Measurements from ENCODE around the gene PLSCR1. TPM values are rescaled to one million over a fixed set of nuclear protein-coding genes. Genes with fewer than 3 reads are reported as not detected.
A peak's percentile ranks its signal among the peaks of the same experiment; 100 is the strongest.

The PLSCR1 gene
- total RNA-seq, 2 experiments from 2014 or later, result 85.2 to 86.5 TPM

- no peak overlapping the region for H3K27ac Mint-ChIP-seq
- no peaks in the 10 kb centered on the region for H3K36me3 Mint-ChIP-seq
- H3K9me3 Mint-ChIP-seq, result no peaks in the 10 kb centered on the region
- H3K4me1 Mint-ChIP-seq, result peaks cover under 1% of the 10 kb centered on the region
- peaks cover 3% of the 10 kb centered on the region for H3K27me3 Mint-ChIP-seq
- no peak overlapping the region for H3K4me3 Mint-ChIP-seq
- DNase-seq, result no peak
These were observed 15.0 kb upstream of the PLSCR1 start for GRCh38 chr3:146559388-146559787.

- Mint-ChIP-seq H3K27ac (no peak overlapping the region), H3K36me3 (no peaks in the 10 kb centered on the region), H3K9me3 (no peaks in the 10 kb centered on the region), H3K4me3 (no peak overlapping the region), H3K4me1 (peaks cover 5% of the 10 kb centered on the region), H3K27me3 (peaks cover 3% of the 10 kb centered on the region)
- no peak for DNase-seq
These were observed 14.4 kb upstream of the PLSCR1 start for GRCh38 chr3:146558781-146559180.

- Mint-ChIP-seq H3K4me3 (no peak overlapping the region), H3K27me3 (peaks cover 4% of the 10 kb centered on the region), H3K4me1 (peaks cover 7% of the 10 kb centered on the region), H3K9me3 (no peaks in the 10 kb centered on the region), H3K36me3 (no peaks in the 10 kb centered on the region), H3K27ac (no peak overlapping the region)
- DNase-seq, result no peak
These were observed 13.3 kb upstream of the PLSCR1 start for GRCh38 chr3:146557745-146558144.

GRCh38 chr3:146555311-146555710, 10.9 kb upstream of the PLSCR1 start:
- Mint-ChIP-seq H3K9me3 (no peaks in the 10 kb centered on the region), H3K27me3 (peaks cover 7% of the 10 kb centered on the region), H3K36me3 (no peaks in the 10 kb centered on the region), H3K4me3 (no peak overlapping the region), H3K27ac (no peak overlapping the region), H3K4me1 (peaks cover 19% of the 10 kb centered on the region)
- DNase-seq, result no peak

- H3K27ac Mint-ChIP-seq, result no peak overlapping the region
These were observed 9.8 kb upstream of the PLSCR1 start for GRCh38 chr3:146554151-146554760.

GRCh38 chr3:146550743-146551510, 6.5 kb upstream of the PLSCR1 start:
- DNase-seq, result peak; percentile 9
- H3K36me3 Mint-ChIP-seq, result no peaks in the 10 kb centered on the region
- H3K27me3 Mint-ChIP-seq, result peaks cover 4% of the 10 kb centered on the region
- peak overlapping the region; percentile 22 for H3K27ac Mint-ChIP-seq
- H3K4me3 Mint-ChIP-seq, result no peak overlapping the region
- no peaks in the 10 kb centered on the region for H3K9me3 Mint-ChIP-seq
- H3K4me1 Mint-ChIP-seq, result peaks cover 45% of the 10 kb centered on the region

More at GRCh38 chr3:146554151-146554760, 9.8 kb upstream of the PLSCR1 start:
- Mint-ChIP-seq H3K36me3 (no peaks in the 10 kb centered on the region), H3K27me3 (peaks cover 7% of the 10 kb centered on the region), H3K4me3 (no peak overlapping the region), H3K4me1 (peaks cover 25% of the 10 kb centered on the region), H3K9me3 (no peaks in the 10 kb centered on the region)
- no peak for DNase-seq

GRCh38 chr3:146550070-146550615, 5.7 kb upstream of the PLSCR1 start:
- Mint-ChIP-seq H3K4me3 (no peak overlapping the region), H3K36me3 (no peaks in the 10 kb centered on the region), H3K9me3 (no peaks in the 10 kb centered on the region), H3K4me1 (peaks cover 47% of the 10 kb centered on the region), H3K27ac (peak overlapping the region; percentile 27), H3K27me3 (peaks cover 4% of the 10 kb centered on the region)
- no peak for DNase-seq

GRCh38 chr3:146547235-146547835, 2.9 kb upstream of the PLSCR1 start:
- H3K4me1 Mint-ChIP-seq, result peaks cover 47% of the 10 kb centered on the region
- H3K27me3 Mint-ChIP-seq, result no peaks in the 10 kb centered on the region
- no peaks in the 10 kb centered on the region for H3K9me3 Mint-ChIP-seq
- no peak for DNase-seq
- H3K4me3 Mint-ChIP-seq, result no peak overlapping the region
- peak overlapping the region; percentile 50 for H3K27ac Mint-ChIP-seq
- H3K36me3 Mint-ChIP-seq, result peaks cover 10% of the 10 kb centered on the region

- peaks cover 17% of the 10 kb centered on the region for H3K36me3 Mint-ChIP-seq
- no peaks in the 10 kb centered on the region for H3K9me3 Mint-ChIP-seq
- no peak for DNase-seq
- no peaks in the 10 kb centered on the region for H3K27me3 Mint-ChIP-seq
- H3K4me3 Mint-ChIP-seq, result no peak overlapping the region
- H3K4me1 Mint-ChIP-seq, result peaks cover 53% of the 10 kb centered on the region
- peak overlapping the region; percentile 50 for H3K27ac Mint-ChIP-seq
These were observed 2.1 kb upstream of the PLSCR1 start for GRCh38 chr3:146546366-146546965.

GRCh38 chr3:146544929-146545528, 622 bp upstream of the PLSCR1 start:
- Mint-ChIP-seq H3K4me3 (peak overlapping the region; percentile 89), H3K27ac (peak overlapping the region; percentile 93), H3K36me3 (peaks cover 30% of the 10 kb centered on the region), H3K9me3 (no peaks in the 10 kb centered on the region), H3K27me3 (no peaks in the 10 kb centered on the region), H3K4me1 (peaks cover 55% of the 10 kb centered on the region)
- DNase-seq, result no peak

GRCh38 chr3:146543461-146544001, 876 bp downstream of the PLSCR1 start:
- DNase-seq, result no peak
- Mint-ChIP-seq H3K4me3 (peak overlapping the region; percentile 89), H3K36me3 (peaks cover 38% of the 10 kb centered on the region), H3K27ac (peak overlapping the region; percentile 93), H3K4me1 (peaks cover 60% of the 10 kb centered on the region), H3K27me3 (no peaks in the 10 kb centered on the region), H3K9me3 (no peaks in the 10 kb centered on the region)

GRCh38 chr3:146542978-146543377, 1.4 kb downstream of the PLSCR1 start:
- DNase-seq, result no peak
- H3K4me3 Mint-ChIP-seq, result peak overlapping the region; percentile 89
- peaks cover 60% of the 10 kb centered on the region for H3K4me1 Mint-ChIP-seq
- H3K27me3 Mint-ChIP-seq, result no peaks in the 10 kb centered on the region
- peaks cover 40% of the 10 kb centered on the region for H3K36me3 Mint-ChIP-seq
- no peaks in the 10 kb centered on the region for H3K9me3 Mint-ChIP-seq
- H3K27ac Mint-ChIP-seq, result peak overlapping the region; percentile 93

GRCh38 chr3:146542179-146542578, 2.2 kb downstream of the PLSCR1 start:
- Mint-ChIP-seq H3K4me1 (peaks cover 56% of the 10 kb centered on the region), H3K27ac (peak overlapping the region; percentile 62), H3K9me3 (no peaks in the 10 kb centered on the region), H3K4me3 (peak overlapping the region; percentile 89), H3K36me3 (peaks cover 44% of the 10 kb centered on the region), H3K27me3 (no peaks in the 10 kb centered on the region)
- DNase-seq, result no peak

GRCh38 chr3:146540978-146541377, 3.4 kb downstream of the PLSCR1 start:
- H3K4me1 Mint-ChIP-seq, result peaks cover 48% of the 10 kb centered on the region
- no peak for DNase-seq
- peak overlapping the region; percentile 18 for H3K4me3 Mint-ChIP-seq
- no peak overlapping the region for H3K27ac Mint-ChIP-seq
- peaks cover 54% of the 10 kb centered on the region for H3K36me3 Mint-ChIP-seq
- H3K9me3 Mint-ChIP-seq, result no peaks in the 10 kb centered on the region
- no peaks in the 10 kb centered on the region for H3K27me3 Mint-ChIP-seq

Measured in activated naive CD8-positive, alpha-beta T cell treated with anti-CD3 and anti-CD28 coated beads for 36 hours (primary cell).